DMS114 treated with DMSO at 0.1 percent for 48 hours (cell line): ENCODE results near the gene NMT1.

Experiments
- DNase-seq: peaks from one replicate; lab custom pipeline; 2025; ENCODE audit not compliant: unreplicated experiment; lab: John Stamatoyannopoulos, UW

Gene NMT1

GRCh38 chr17:45060797-45061605 is at the start of gene NMT1:
Gene NMT1 (plus strand): TSS chr17:45061317. CDS start chr17:45061330, 13 bp downstream.
- DNase-seq = peak; percentile 99

- DNase-seq = no peak
Observed at GRCh38 chr17:45011767-45012166, 49.4 kb upstream of the NMT1 start.

GRCh38 chr17:45013021-45013997 is 47.8 kb upstream of the NMT1 start:
- DNase-seq = no peak

- no peak for DNase-seq
Observed at GRCh38 chr17:45016237-45016636, 44.9 kb upstream of the NMT1 start.

GRCh38 chr17:45016823-45017222 is 44.3 kb upstream of the NMT1 start:
- no peak for DNase-seq

GRCh38 chr17:45018514-45018847 is 42.6 kb upstream of the NMT1 start:
- no peak for DNase-seq

- DNase-seq = no peak
Observed at GRCh38 chr17:45018848-45019711, 42.0 kb upstream of the NMT1 start.

- DNase-seq = no peak
Observed at GRCh38 chr17:45020354-45021138, 40.6 kb upstream of the NMT1 start.

GRCh38 chr17:45021607-45022287 is 39.4 kb upstream of the NMT1 start:
- DNase-seq = no peak

- no peak for DNase-seq
Observed at GRCh38 chr17:45022288-45022648, 38.8 kb upstream of the NMT1 start.

GRCh38 chr17:45022655-45023339 is 38.3 kb upstream of the NMT1 start:
- DNase-seq = no peak

GRCh38 chr17:45029096-45029495 is 32.0 kb upstream of the NMT1 start:
- DNase-seq = no peak

GRCh38 chr17:45029758-45030423 is 31.2 kb upstream of the NMT1 start:
- DNase-seq = no peak

- DNase-seq = no peak
Observed at GRCh38 chr17:45030733-45031132, 30.4 kb upstream of the NMT1 start.

GRCh38 chr17:45031231-45032173 is 29.6 kb upstream of the NMT1 start:
- DNase-seq = no peak

GRCh38 chr17:45032174-45032541 is 29.0 kb upstream of the NMT1 start:
- DNase-seq = no peak

- no peak for DNase-seq
Observed at GRCh38 chr17:45034599-45034998, 26.5 kb upstream of the NMT1 start.

- no peak for DNase-seq
Observed at GRCh38 chr17:45035848-45036247, 25.3 kb upstream of the NMT1 start.
